ENCODE results near the gene ARL2BP. TPM values are rescaled to one million over a fixed set of nuclear protein-coding genes. Genes with fewer than 3 reads are reported as not detected.

ARL2BP gene
- total and polyA plus RNA-seq, 12 donors: 32.6 to 136 (median 57.9) TPM

GRCh38 chr16:57279780-57280638, 35.0 kb downstream of the ARL2BP start:
- no peak overlapping the region for H3K4me3 ChIP-seq
- H3K9me3 ChIP-seq (replicated peaks in 1 of 3): no peaks in the 10 kb centered on the region
- no peaks in the 10 kb centered on the region for H3K36me3 ChIP-seq (replicated peaks in 1 of 2)
- intact Hi-C loops (cut with DNase I): loop anchor here in 1 of 2 donors (10.0 kb wide), 1 partner anchor 185 kb away; the partner anchor contains the start of gene CPNE2
- H3K4me1 ChIP-seq (replicated peaks in 1 of 2): peaks cover 16 to 22% of the 10 kb centered on the region in 2 donors
- WGBS, 4 donors: 39 to 51% (median 42%) methylated on average over 6 to 7 of the region's 7 CpGs
- no peak for DNase-seq
- H3K27ac ChIP-seq: no peak overlapping the region
- no peaks in the 10 kb centered on the region for H3K27me3 ChIP-seq
- no peak for TF ChIP-seq CTCF (IDR thresholded peaks at IDR 0.05)
- no peak for TF ChIP-seq POLR2A (IDR thresholded peaks at IDR 0.05)

GRCh38 chr16:57281791-57282190, 36.7 kb downstream of the ARL2BP start:
- 92 to 97% (median 96%) methylated on average over 3 of the region's 3 CpGs for WGBS, 4 donors
- Histone ChIP-seq H3K27ac (no peak overlapping the region), H3K36me3 (replicated peaks in 1 of 2) (no peaks in the 10 kb centered on the region), H3K9me3 (replicated peaks in 1 of 3) (no peaks in the 10 kb centered on the region), H3K27me3 (no peaks in the 10 kb centered on the region), H3K4me1 (replicated peaks in 1 of 2) (peaks cover 16 to 18% of the 10 kb centered on the region in 2 donors), H3K4me3 (no peak overlapping the region)
- intact Hi-C loops (cut with DNase I): loop anchor here in 1 of 2 donors (10.0 kb wide), 1 partner anchor 187 kb away; the partner anchor contains the start of gene CPNE2
- TF ChIP-seq POLR2A (IDR thresholded peaks at IDR 0.05): no peak
- no peak for TF ChIP-seq CTCF (IDR thresholded peaks at IDR 0.05)
- no peak for DNase-seq

GRCh38 chr16:57282510-57283213, 37.6 kb downstream of the ARL2BP start:
- no peak overlapping the region for H3K4me3 ChIP-seq
- no peak for DNase-seq
- H3K36me3 ChIP-seq (replicated peaks in 1 of 2): no peaks in the 10 kb centered on the region
- H3K27me3 ChIP-seq: no peaks in the 10 kb centered on the region
- no peaks in the 10 kb centered on the region for H3K9me3 ChIP-seq (replicated peaks in 1 of 3)
- TF ChIP-seq POLR2A (IDR thresholded peaks at IDR 0.05) (no peak), CTCF (IDR thresholded peaks at IDR 0.05) (no peak)
- 78 to 85% (median 82%) methylated on average over 8 of the region's 8 CpGs for WGBS, 4 donors
- intact Hi-C loops (cut with DNase I): loop anchor here in 1 of 2 donors (10.0 kb wide), 1 partner anchor 188 kb away; the partner anchor contains the start of gene CPNE2
- peaks cover 16 to 18% of the 10 kb centered on the region in 2 donors for H3K4me1 ChIP-seq (replicated peaks in 1 of 2)
- H3K27ac ChIP-seq: no peak overlapping the region
